SIG-M5 treated with dmso at 0.1 percent for 504 hours (cell line): ENCODE measurements around the gene DPM2.
A peak's percentile ranks its signal among the peaks of the same experiment; 100 is the strongest.

Experiments used
- DNase-seq: peaks from one replicate; lab custom pipeline; 2025; ENCODE audit not compliant: unreplicated experiment; lab: John Stamatoyannopoulos, UW

Gene DPM2

DNA sequence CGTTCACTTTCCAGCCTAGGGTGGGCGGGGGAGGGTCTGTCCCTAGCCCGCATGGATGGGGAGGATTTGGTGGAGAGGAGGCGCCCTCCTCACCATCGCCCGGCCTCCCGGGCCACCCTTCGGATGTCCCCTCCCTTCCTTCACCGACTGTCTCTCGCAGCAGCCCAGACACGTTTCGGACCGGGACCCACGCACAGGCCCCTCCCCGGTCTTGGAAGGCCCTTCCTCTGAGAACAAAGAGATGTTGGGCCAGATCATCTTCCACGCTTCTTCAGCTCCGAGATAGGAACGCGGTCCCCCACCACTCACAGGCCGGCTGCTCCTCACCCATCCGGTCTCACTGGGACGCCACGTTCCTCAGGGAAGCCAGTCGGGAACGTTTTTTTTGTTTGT, 640 bp upstream of the DPM2 start:
- no peak for DNase-seq

DNA sequence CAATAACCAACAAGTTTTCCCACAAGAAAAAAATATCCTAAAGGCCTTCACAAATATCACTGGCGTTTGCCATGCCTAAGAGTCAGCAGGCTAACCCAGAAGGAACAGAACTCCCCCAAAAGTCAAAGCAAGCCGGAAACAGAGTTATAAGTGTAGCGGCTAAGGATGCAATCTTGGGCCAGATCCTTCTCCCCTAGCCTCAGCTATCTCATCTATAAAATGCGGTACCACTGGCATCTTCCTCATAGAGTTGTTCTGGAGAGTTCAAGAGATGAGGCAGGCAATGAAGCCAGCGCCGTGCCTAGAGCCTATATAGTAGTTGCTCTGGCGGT, 632 bp downstream of the DPM2 start:
- peak; percentile 26 for DNase-seq

DNA sequence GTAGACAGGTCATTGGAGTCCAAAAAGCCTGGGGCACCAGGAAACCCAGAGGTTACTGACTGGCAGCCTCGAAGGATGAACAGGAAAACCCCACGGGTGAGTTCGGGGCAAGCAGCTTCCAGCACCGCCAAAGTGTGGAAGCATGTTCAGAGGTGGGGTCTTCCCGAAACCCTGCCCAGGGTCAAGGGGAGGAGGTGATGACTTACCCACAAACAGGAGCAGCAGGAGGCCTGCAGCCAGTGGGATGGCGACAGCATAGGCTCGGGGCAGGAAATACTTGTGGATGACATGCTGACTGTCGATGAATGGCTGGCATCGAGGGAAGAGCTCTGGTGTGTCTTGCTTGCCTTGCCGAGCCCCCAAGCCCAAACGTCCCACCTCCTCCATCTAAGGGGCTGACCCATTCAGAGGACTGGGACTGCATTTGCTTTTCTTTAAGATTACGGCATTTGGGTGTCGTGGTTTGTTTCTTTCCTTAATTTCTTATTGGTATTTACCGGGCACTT, 1.3 kb downstream of the DPM2 start:
- DNase-seq = no peak

DNA sequence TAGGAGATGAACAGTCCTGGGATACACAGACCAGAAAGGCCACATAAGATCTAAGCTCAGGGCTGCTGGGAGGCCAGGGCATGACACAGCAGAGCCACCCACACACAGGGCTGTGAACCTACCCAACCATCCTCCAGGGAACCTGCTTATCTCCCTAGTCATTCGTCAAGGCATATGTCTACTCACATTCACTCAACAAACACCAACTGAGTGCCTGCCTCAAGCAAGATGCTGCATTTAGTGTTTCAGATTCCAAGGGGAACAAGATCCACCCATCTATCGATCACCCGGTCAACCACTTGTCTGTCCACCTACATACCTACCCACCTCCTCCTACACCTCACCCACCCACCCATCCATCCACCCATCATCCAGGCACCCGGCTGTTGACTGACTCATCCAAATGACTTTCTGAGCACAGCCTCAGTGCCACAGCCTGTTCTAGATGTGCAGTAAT, 1.9 kb downstream of the DPM2 start:
- no peak for DNase-seq

DNA sequence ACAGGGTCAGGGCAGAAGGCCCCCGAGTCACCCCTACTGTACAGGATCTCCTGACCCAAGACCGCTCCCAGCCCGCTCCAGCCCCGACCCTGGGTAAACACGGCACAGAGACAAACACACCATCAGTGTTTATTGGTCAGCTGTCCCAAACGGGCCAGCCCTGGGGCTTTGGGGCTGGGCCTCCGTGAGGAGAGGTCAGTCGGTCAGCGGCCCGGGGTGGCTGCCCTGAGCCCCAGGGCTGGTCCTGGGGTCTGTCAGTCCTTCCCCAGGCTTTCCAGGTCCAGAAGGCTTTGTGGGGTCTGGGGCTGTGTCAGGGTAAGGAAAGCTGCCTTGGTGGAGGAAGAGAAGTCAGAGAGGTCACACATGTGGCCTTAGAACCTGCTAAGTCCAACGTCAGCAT, 2.7 kb downstream of the DPM2 start:
- no peak for DNase-seq

DNA sequence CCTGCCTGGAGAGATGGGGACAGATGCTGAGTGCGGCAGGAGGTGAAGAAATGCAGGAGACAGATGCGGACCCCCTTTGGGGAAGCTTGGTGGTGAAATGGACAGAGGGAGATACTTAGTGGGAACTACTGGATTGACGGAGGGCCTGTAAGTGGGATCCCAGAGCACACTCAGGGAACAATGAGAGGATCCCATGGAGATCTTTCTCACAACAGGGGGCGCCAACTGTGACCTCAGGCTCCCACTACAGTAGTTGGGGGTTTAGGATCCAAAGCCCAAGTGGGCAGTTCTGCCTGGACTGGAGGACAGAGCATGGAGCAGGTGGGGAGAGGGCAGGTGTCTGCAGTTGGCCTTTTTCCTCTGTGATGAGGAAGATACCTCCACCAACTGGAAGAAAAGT, 3.4 kb downstream of the DPM2 start:
- no peak for DNase-seq

DNA sequence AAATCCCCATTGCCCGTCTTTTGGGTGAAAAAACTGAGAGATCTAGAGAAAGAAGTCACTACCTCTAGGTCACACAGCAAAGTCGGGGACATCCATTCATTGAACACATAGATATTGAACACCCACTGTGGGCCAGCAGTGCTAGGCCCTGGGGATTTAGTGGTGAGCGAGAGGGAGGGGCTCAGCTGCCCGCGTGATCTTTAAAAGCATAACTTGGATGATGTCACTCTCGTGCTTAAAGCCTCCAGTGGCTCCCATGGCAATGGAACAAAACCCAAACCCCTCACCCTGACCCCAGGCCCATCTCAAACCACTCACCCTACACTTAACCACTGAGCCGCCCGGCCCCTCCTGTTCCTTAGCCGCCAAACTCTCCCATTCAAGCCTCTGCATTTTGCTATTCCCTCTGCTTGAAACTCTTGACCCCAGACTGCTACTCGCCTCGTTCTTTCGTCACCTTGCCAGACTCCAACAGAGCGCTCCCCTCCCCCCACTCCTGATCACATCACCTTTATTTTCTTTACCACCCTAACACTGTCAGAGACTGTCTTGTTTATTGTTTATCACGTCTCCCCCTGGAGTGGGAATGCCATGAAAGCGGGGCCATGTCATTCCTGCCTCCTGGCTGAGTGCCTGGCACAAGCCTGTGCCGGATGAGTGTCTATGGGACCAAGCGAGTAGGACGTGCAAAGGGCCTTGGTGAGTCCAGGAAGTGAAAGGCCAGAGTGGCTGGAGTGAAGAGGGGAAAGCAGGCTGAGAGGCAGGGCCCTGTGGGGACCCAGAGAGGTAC, 6.4 kb downstream of the DPM2 start:
- DNase-seq = no peak

DNA sequence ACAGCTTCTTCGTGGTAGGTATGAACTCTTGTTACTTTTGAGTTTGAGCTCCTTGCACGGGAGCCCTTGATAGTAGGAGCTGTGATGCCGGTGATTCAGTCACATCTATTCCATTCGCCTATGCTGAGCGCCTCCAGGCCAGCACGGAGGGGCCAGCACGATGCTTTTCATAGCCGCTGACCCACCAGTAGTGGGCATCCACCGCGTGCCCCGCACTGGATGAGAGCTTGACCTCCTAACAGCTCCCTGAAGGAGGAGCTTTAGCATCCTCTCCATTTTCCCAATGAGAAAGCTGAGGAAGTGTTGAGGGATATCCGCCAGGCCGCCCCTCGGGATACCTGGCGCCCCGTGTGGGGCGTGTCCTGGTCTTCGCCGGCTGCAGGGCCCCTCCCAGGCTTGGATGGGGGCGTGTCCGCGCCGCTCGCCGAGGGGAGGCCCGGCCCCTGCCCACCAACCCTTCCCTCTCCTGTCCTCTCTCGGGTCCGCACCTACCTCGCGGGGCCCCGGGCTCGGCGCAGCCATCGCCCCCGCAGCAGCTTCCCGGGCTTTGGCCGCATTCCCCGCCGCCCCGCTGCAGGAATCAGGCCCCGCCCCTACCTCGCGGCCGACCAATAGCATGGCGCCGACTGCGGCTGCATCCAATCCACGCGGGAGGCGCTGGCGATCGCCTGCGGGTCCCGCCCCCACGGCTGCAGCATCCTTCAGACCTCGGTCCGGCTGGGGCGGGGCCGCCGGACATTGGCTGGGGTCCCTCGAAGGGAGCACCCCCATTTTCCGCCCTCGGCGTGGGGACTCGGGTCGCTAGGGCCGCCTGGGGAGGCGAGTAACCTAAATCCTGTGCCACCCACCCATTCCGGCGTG, 7.2 kb downstream of the DPM2 start, which contains the start of gene PIP5KL1:
Gene PIP5KL1, minus strand, starts transcription at position 547 of the 861 bp plus-strand sequence. Its CDS starts 25 bp downstream, at position 522.
- DNase-seq = peak; percentile 27

DNA sequence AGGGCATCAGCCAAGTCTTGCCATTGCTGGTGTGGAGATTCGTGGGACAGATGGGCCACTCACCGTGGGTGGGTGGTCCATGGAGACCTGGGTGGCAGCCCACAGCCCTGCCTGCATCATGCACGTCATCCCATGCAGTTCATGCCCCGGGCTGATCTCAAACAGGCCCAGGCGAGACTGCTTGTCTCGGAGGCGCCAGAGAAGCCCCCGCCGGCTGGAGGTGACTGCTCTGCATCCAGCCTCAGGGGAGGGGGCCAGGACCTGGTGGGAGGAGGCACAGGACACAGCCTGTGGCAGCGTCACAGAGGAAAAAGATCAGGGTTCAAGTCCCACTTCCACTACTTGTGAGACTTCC, 8.1 kb downstream of the DPM2 start:
- no peak for DNase-seq

DNA sequence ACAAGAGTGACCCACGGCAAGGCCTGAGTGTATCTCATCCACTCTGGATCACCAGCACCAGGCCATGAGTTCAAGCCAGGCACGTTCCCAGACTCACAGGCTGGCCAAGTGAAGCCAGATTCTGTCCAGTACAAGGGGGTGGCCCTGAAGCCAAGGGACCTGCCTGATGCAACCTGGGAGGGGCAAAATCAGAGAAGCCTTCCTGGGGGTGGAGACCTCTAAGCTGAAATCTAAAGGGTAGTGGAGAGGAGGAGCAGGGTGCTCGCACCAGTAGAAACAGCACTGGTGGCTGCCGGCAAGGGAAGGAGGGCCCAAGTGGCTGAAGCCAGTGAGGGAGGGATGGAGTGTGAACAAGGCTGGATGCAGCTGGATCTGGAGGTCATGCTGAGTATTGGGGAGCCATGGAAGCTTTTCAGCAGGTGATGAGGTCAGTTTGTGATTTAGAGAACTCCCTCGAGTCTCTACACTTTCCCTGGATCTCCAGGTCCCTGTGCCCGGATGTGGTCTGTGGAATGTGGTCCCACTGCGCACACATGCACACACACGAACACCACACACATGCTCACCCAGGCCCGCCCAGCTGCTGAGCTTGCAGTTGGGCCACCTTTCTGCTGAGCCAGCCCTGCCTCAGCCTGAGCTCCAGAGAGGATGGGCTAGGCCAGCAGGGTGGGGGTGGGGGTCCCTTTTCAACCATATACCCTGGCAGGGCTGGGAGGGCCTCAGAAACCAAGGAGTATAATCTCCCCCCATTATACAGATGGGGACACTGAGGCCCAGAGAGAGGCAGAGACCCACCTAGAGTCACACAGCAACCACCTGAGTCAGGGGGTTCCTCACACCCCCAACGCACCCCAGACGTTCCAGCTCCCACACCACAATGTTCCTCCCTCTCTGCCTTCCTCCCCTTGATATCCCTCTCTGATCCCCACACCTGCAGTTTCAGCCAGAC, 8.7 kb downstream of the DPM2 start:
- peak; percentile 16 for DNase-seq

DNA sequence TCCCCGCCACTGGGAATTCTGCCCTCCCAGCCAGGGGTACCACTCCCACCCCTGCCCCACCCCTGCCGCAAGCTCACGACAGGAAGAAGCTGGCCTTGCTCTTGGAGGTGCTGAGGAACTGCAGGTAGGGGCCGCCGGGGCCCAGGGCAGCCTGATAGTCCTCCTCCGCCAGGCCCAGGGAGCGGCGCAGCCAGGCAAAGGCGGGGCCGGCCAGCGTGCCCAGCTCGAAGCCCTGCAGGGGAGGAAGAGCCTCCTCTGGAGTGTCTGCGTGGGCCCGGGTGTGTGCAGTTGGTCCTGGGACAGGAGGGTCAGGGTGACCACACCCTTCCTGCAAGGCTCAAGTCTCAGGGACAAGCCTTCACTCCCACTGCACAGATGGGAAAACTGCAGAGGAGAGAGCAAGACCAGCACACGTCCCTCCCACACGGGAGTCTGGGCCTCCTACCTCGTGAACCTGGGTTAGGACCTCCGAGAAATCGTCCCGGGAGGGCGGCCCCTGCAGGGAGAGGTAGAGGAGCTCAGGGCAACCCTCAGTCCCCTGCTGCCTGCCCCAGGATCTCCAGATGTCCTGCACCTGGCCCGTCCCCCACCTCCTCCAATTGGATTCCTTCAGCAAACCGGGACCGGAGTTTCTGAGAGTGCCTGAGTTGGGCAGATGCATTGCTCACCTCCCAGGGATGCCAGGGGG, 9.5 kb downstream of the DPM2 start:
- DNase-seq = no peak

DNA sequence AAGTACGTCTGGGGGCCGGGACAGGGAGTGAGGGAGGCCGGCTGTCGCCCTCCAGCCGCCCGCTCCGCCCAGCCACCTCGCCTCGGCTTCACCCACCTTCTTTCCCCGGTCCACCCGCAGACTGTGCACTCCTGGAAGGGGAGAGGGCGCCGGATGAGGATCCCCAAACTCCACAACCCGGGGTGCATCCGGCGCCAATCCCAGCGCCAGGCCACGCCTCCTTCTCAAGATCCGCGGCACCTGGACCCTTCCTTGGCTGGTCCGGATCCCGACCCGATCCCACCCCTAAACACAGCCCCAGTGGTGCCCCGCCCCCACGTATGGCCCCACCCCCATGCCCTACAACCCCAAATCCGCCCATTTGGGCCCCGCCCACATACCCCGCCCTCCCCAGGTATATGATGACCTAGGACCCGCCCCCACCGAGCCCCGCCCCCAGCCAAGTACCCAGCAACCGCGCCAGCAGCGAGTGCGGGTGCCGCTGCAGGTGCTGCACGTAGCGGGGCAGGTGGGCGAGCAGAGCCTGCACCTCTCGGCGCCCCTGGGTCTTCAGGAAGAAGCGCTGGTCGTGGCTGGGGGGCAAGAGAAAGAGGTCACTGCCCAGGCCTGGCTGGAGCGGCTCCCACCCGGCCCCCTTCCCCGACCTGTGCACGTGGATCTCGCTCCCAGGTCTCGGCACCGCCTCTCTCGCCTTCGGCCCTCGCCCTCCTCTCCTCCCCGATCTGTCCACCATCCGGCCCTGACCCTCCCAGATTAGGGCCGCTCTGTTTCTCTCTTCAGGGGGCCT, 10.3 kb downstream of the DPM2 start:
- DNase-seq = no peak

DNA sequence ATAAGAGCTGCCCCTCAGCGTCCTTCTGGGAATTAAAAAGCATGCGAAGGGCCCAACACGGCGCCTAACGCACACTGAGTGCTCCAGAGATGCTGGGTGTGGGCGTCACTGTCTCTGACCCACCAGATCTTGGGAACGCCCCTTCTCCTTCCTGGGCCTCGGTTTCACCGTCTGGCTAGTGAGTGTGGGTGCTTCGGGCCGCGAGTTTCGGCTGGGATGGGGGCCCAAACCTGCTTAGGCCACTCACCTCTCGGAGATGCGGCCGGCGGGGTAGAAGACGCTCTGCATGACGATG, 10.8 kb downstream of the DPM2 start:
- no peak for DNase-seq

DNA sequence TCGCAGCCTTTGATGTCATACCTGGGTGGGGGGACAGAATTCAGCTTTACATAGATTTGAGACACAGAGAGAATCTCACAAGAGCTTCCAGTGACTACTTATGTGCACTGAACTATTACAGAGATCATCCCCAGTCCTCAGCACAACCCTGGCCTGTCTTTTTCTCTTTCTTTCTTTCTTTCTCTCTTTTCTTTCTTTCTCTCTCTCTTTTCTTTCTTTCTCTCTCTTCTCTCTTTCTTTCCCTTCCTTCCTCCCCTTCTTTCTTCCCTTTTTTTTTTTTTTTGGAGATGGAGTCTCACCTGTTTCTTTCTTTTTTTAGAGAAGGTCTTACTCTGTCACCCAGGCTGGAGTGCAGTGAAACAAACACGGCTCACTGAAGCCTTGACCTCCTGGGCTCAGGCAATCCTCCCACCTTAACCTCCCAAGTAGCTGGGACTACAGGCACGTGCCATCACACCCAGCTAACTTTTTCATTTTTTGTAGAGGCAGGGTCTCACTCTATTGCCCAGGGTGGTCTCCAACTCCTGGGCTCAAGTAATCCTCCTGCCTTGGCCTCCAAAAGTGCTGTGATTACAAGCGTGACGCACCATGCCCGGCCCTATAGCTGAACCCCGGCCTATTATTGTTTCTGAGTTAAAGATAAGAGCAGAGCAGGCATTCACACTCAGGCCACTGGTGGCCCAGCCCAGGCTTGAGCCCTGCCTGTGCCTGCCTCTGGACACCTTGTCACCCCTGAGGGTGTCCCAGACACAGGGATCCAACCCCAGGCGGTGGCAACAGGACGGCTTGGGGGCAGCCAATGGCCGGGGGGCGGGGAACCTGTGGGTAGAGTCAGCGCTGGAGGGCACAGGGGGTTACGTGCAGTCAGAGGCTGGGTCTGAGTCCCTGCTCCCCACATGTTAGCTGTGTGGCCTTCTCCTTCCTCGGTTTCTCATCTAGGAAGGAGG, 11.4 kb downstream of the DPM2 start:
- no peak for DNase-seq

DNA sequence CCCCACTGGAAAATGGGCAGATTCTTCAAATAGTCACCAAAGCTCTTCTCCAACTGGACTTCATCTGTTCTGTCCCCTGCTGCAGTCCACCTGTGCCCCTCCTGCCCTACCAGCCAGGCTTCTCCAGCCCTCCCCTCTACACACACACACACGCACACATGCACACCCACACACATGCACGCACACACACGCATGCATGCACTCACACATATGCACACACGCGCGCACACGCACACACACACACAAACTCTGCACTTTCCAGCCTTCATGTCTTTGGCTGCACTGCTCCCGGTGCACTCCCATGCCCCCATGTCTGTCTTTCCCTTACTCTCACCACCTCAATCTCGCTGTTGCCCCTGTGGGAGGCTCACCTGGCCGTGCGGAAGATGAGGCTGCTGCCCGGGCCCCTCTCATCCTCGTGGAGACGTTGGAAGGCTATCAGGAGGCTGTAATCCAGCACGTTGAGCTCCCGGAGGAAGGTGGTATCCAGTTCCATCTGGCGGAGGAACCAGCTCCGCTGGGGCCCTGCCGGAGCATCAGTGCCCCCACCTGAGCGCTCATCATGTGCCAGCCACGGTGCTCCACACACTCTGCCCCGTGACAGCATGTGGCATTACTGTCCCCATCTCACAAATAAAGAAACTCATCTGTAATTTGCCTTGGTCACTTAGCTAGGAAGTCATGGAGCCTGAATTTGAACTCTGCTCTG, 12.8 kb downstream of the DPM2 start:
- DNase-seq = no peak

DNA sequence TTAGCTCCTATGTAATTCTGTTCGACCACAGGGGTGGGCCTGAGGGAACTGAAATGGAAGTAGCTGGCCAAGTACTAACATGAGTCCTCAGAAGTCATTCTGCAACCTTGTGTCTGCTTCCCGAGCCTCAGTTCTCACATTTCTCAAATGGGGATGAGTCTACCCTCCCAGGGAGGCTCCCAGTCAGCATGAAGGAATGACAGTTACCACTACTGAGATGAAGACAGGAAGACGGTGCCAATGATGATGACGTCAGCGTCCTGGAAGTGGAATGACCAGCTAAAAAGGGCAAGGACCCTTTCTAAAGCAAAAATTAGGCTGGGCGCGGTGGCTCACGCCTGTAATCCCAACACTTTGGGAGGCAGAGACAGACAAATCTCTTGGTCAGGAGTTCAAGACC, 13.9 kb downstream of the DPM2 start:
- DNase-seq = no peak

DNA sequence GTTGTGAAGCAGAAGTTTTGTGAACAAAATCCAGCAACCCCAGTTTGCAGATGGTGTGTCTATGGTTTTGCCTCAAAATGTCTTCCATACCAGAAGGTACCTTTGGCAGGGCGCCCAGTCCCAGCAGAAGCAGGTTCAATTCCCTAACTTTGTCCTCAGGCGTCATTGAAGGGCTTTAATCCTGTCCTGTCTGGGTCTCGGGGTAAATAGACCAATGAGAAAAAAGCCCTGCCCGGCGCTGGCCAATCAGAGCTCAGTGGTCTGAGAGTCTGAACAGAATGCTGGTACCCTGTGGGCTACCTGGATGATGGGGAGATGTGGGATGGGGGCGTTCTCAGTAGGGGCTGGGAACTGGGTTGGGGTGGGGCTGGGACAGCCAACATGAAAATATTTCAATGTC, 14.6 kb downstream of the DPM2 start:
- no peak for DNase-seq

DNA sequence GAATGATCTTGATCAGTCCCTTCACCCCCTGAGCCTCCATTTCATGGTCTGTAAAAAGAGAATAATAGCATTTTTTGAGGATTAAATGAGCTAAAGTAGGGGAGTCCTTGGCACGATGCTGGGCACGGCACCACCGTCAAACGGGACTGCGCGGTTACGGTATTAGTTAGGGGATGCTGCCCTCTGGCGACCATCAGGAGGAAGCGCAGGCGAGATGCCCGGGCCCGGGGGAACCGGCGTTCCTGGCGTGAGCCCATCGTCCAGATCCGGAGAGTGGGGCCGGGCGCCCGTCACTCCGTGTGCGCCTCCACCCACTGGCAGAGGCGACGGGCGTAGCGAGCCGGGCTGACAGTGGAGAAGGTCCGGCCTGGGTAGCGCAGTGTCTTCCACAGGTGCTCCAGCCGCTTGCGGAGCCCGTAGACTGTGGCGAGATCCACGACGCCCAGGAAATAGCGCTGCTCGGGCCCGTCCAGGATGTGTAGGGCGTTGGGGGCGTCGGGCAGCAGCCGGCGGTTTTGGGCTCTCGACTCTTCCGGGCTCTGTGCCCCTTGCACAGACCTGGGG, 16.0 kb downstream of the DPM2 start:
- DNase-seq = peak; percentile 37
